Embryonic facial prominence (tissue), 1 donor: ENCODE results near the gene MRPS34.
"Not testable (repeated sequence)": the region's sequence is repeated elsewhere in the genome, so short reads cannot be mapped to it uniquely, and the experiment has no call there.

ENCODE experiments used
- DNase-seq: peaks from one replicate; pipeline ENCODE4 v3.0.0-alpha.2; 2016; ENCODE audit errors: extremely low spot score

MRPS34 gene

GRCh38 chr16:1772908-1773702, at the start of gene MRPS34:
Gene MRPS34 (minus strand): TSS chr16:1773134. CDS start chr16:1773119, 15 bp downstream.
- peak; percentile 42 for DNase-seq

GRCh38 chr16:1821861-1822611, 49.1 kb upstream of the MRPS34 start:
- no peak for DNase-seq

- DNase-seq: no peak
Measured at GRCh38 chr16:1820946-1821290, 48.0 kb upstream of the MRPS34 start.

- no peak for DNase-seq
Measured at GRCh38 chr16:1820096-1820945, 47.4 kb upstream of the MRPS34 start.

GRCh38 chr16:1819611-1820010, 46.7 kb upstream of the MRPS34 start:
- DNase-seq: no peak

GRCh38 chr16:1818873-1819525, 46.1 kb upstream of the MRPS34 start:
- no peak for DNase-seq

- DNase-seq: no peak
Measured at GRCh38 chr16:1818204-1818872, 45.4 kb upstream of the MRPS34 start.

GRCh38 chr16:1817716-1818115, 44.8 kb upstream of the MRPS34 start:
- no peak for DNase-seq

GRCh38 chr16:1817276-1817589, 44.3 kb upstream of the MRPS34 start:
- DNase-seq: no peak

GRCh38 chr16:1816396-1817275, 43.7 kb upstream of the MRPS34 start:
- no peak for DNase-seq

GRCh38 chr16:1815461-1815860, 42.5 kb upstream of the MRPS34 start:
- DNase-seq: no peak

GRCh38 chr16:1812732-1813163, 39.8 kb upstream of the MRPS34 start:
- no peak for DNase-seq

- no peak for DNase-seq
Measured at GRCh38 chr16:1810536-1810935, 37.6 kb upstream of the MRPS34 start.

- DNase-seq: no peak
Measured at GRCh38 chr16:1810106-1810505, 37.2 kb upstream of the MRPS34 start.

- no peak for DNase-seq
Measured at GRCh38 chr16:1809281-1809801, 36.4 kb upstream of the MRPS34 start.

GRCh38 chr16:1808691-1809090, 35.8 kb upstream of the MRPS34 start:
- no peak for DNase-seq

GRCh38 chr16:1807626-1808025, 34.7 kb upstream of the MRPS34 start:
- no peak for DNase-seq

- no peak for DNase-seq
Measured at GRCh38 chr16:1800701-1801100, 27.8 kb upstream of the MRPS34 start.

- not testable (repeated sequence) for DNase-seq
Measured at GRCh38 chr16:1799263-1799662, 26.3 kb upstream of the MRPS34 start.
